Brain pericyte (primary cell): Measurements from ENCODE around the gene NPEPL1.

ENCODE experiments used
- DNase-seq: peaks from one replicate; pipeline ENCODE4 v3.0.0-alpha.2; 2012; ENCODE audit warnings: low read depth, low spot score

The NPEPL1 gene

GRCh38 chr20:58657986-58658385 lies 34.6 kb upstream of the NPEPL1 start:
- no peak for DNase-seq

GRCh38 chr20:58658760-58659159 lies 33.8 kb upstream of the NPEPL1 start:
- DNase-seq, result no peak

GRCh38 chr20:58659841-58660240 lies 32.8 kb upstream of the NPEPL1 start:
- no peak for DNase-seq

- no peak for DNase-seq
Measured at GRCh38 chr20:58660855-58661597, 31.6 kb upstream of the NPEPL1 start.

GRCh38 chr20:58661598-58662473 lies 30.8 kb upstream of the NPEPL1 start:
- no peak for DNase-seq

- DNase-seq, result no peak
Measured at GRCh38 chr20:58664331-58664730, 28.3 kb upstream of the NPEPL1 start.

- DNase-seq, result no peak
Measured at GRCh38 chr20:58664883-58665282, 27.7 kb upstream of the NPEPL1 start.

- no peak for DNase-seq
Measured at GRCh38 chr20:58665606-58666005, 27.0 kb upstream of the NPEPL1 start.

GRCh38 chr20:58666702-58667101 lies 25.9 kb upstream of the NPEPL1 start:
- no peak for DNase-seq

GRCh38 chr20:58667975-58668374 lies 24.6 kb upstream of the NPEPL1 start:
- DNase-seq, result no peak

GRCh38 chr20:58668901-58669286 lies 23.7 kb upstream of the NPEPL1 start:
- DNase-seq, result no peak

- DNase-seq, result no peak
Measured at GRCh38 chr20:58669287-58670006, 23.2 kb upstream of the NPEPL1 start.

- DNase-seq, result no peak
Measured at GRCh38 chr20:58670102-58670501, 22.5 kb upstream of the NPEPL1 start.

GRCh38 chr20:58670659-58671058 lies 21.9 kb upstream of the NPEPL1 start:
- no peak for DNase-seq

- DNase-seq, result no peak
Measured at GRCh38 chr20:58673119-58673518, 19.5 kb upstream of the NPEPL1 start.

- DNase-seq, result no peak
Measured at GRCh38 chr20:58675146-58675584, 17.4 kb upstream of the NPEPL1 start.

GRCh38 chr20:58675641-58676040 lies 17.0 kb upstream of the NPEPL1 start:
- no peak for DNase-seq

GRCh38 chr20:58676161-58676560 lies 16.4 kb upstream of the NPEPL1 start:
- DNase-seq, result no peak

GRCh38 chr20:58677079-58677604 lies 15.5 kb upstream of the NPEPL1 start:
- DNase-seq, result no peak

- no peak for DNase-seq
Measured at GRCh38 chr20:58677808-58678207, 14.8 kb upstream of the NPEPL1 start.

GRCh38 chr20:58678806-58679205 lies 13.8 kb upstream of the NPEPL1 start:
- no peak for DNase-seq
